Ectodermal cell (in vitro differentiated cells): ENCODE results near the gene PDXDC1.
"Not testable (repeated sequence)": the region's sequence is repeated elsewhere in the genome, so short reads cannot be mapped to it uniquely, and the experiment has no call there.

Experiments used
- H3K27ac ChIP-seq: 2 replicates; pipeline ENCODE4 v1.7.0; 2013; ENCODE audit warnings: mild to moderate bottlenecking, low read depth, low read length; ENCODE audit not compliant: insufficient read depth, poor library complexity, severe bottlenecking
- H3K27me3 ChIP-seq: 2 replicates; pipeline ENCODE4 v1.7.0; 2013; ENCODE audit warnings: mild to moderate bottlenecking, low read length; ENCODE audit not compliant: insufficient read depth, control insufficient read depth, poor library complexity, severe bottlenecking
- H3K36me3 ChIP-seq: one replicate; pipeline ENCODE4 v1.7.0; 2013; ENCODE audit warnings: low read length; ENCODE audit not compliant: control insufficient read depth, insufficient read depth
- H3K4me1 ChIP-seq: one replicate; pipeline ENCODE4 v1.7.0; 2013; ENCODE audit warnings: low read length; ENCODE audit not compliant: control insufficient read depth, insufficient read depth
- H3K4me3 ChIP-seq: 2 replicates; pipeline ENCODE4 v1.7.0; 2013; ENCODE audit warnings: low read depth, low read length, control low read depth; ENCODE audit not compliant: insufficient read depth
- H3K9me3 ChIP-seq: 2 replicates; pipeline ENCODE4 v1.7.0; 2013; ENCODE audit warnings: mild to moderate bottlenecking, low read length, moderate library complexity; ENCODE audit not compliant: control insufficient read depth
- WGBS, 2 experiments: methylation state at CpG; one replicate each; pipeline ENCODE4 v1.1.7; 2013; ENCODE audit warnings: missing lambda C conversion rate in 2 of 2; 5-methylcytosine and 5-hydroxymethylcytosine counted together

Gene PDXDC1

GRCh38 chr16:15146264-15146662 is 171.4 kb downstream of the PDXDC1 start:
- WGBS, 2 experiments = 94 to 95% methylated on average over 23 of the region's 23 CpGs
- not testable (repeated sequence) for H3K27ac ChIP-seq, H3K4me3 ChIP-seq, H3K36me3 ChIP-seq, H3K9me3 ChIP-seq, H3K27me3 ChIP-seq
- peaks cover 11% of the 10 kb centered on the region for H3K4me1 ChIP-seq

GRCh38 chr16:15148831-15149230 is 174.0 kb downstream of the PDXDC1 start:
- H3K27ac ChIP-seq, H3K27me3 ChIP-seq, H3K36me3 ChIP-seq, H3K9me3 ChIP-seq, H3K4me3 ChIP-seq, H3K4me1 ChIP-seq: not testable (repeated sequence)
- WGBS, 2 experiments = 88% methylated on average over 19 of the region's 19 CpGs

- H3K27me3 ChIP-seq, H3K36me3 ChIP-seq, H3K4me1 ChIP-seq, H3K9me3 ChIP-seq, H3K4me3 ChIP-seq, H3K27ac ChIP-seq: not testable (repeated sequence)
- 91 to 92% methylated on average over 12 of the region's 12 CpGs for whole genome bisulfite sequencing, 2 experiments
These were observed 174.4 kb downstream of the PDXDC1 start for GRCh38 chr16:15149260-15149659.

- not testable (repeated sequence) for H3K4me1 ChIP-seq, H3K27ac ChIP-seq, H3K36me3 ChIP-seq, H3K27me3 ChIP-seq, H3K9me3 ChIP-seq
- peak overlapping the region; percentile 45 for H3K4me3 ChIP-seq
- WGBS, 2 experiments = 0% methylated on average over 6 to 13 of the region's 48 CpGs
These were observed 179.2 kb downstream of the PDXDC1 start for GRCh38 chr16:15154005-15154404.

GRCh38 chr16:15154650-15155562 is 180.1 kb downstream of the PDXDC1 start:
- H3K27me3 ChIP-seq, H3K9me3 ChIP-seq, H3K36me3 ChIP-seq, H3K4me1 ChIP-seq, H3K27ac ChIP-seq: not testable (repeated sequence)
- H3K4me3 ChIP-seq = peak overlapping the region; percentile 35
- 0 to 1% methylated on average over 64 to 68 of the region's 80 CpGs for WGBS, 2 experiments

- not testable (repeated sequence) for H3K27ac ChIP-seq, H3K27me3 ChIP-seq, H3K4me1 ChIP-seq, H3K9me3 ChIP-seq, H3K4me3 ChIP-seq, H3K36me3 ChIP-seq
- 90 to 98% methylated on average over 5 of the region's 8 CpGs for WGBS, 2 experiments
These were observed 182.8 kb downstream of the PDXDC1 start for GRCh38 chr16:15157644-15158043.

GRCh38 chr16:15159671-15160070 is 184.8 kb downstream of the PDXDC1 start:
- H3K4me3 ChIP-seq, H3K36me3 ChIP-seq, H3K27ac ChIP-seq, H3K27me3 ChIP-seq, H3K9me3 ChIP-seq, H3K4me1 ChIP-seq: not testable (repeated sequence)
- WGBS, 2 experiments = 94% methylated on average over 4 of the region's 5 CpGs

- 90 to 96% methylated on average over 8 of the region's 10 CpGs for WGBS, 2 experiments
- H3K36me3 ChIP-seq, H3K4me1 ChIP-seq: not testable (repeated sequence)
These were observed 185.7 kb downstream of the PDXDC1 start for GRCh38 chr16:15160571-15160970.

GRCh38 chr16:15163055-15163454 is 188.2 kb downstream of the PDXDC1 start:
- not testable (repeated sequence) for H3K4me3 ChIP-seq, H3K27ac ChIP-seq, H3K36me3 ChIP-seq, H3K4me1 ChIP-seq, H3K27me3 ChIP-seq, H3K9me3 ChIP-seq
- no CpG with 5 or more reads among the region's 1 CpG for WGBS, 2 experiments

More at GRCh38 chr16:15160571-15160970, 185.7 kb downstream of the PDXDC1 start:
- H3K4me3 ChIP-seq, H3K9me3 ChIP-seq, H3K27ac ChIP-seq, H3K27me3 ChIP-seq: not testable (repeated sequence)

- not testable (repeated sequence) for H3K36me3 ChIP-seq, H3K27ac ChIP-seq, H3K4me3 ChIP-seq, H3K27me3 ChIP-seq, H3K9me3 ChIP-seq, H3K4me1 ChIP-seq
These were observed 191.4 kb downstream of the PDXDC1 start for GRCh38 chr16:15166177-15166576.

- not testable (repeated sequence) for H3K36me3 ChIP-seq, H3K27ac ChIP-seq, H3K4me3 ChIP-seq, H3K4me1 ChIP-seq, H3K9me3 ChIP-seq, H3K27me3 ChIP-seq
- WGBS, 2 experiments = 80 to 83% methylated on average over 2 to 3 of the region's 3 CpGs
These were observed 193.5 kb downstream of the PDXDC1 start for GRCh38 chr16:15168303-15168702.
